K562 (cell line): ENCODE measurements around the gene STAT4. TPM values are rescaled to one million over a fixed set of nuclear protein-coding genes. Genes with fewer than 3 reads are reported as not detected.

Source experiments
- ATAC-seq: fragments of 200-7000 bp; cut with Tn5 transposase; 3 replicates; pipeline ENCODE4 v1.9.1; 2020; ENCODE audit warnings: moderate library complexity
- BruUV-seq: library from RNA; stranded (reverse); fragments of 400-500 nt; replicated peaks from 2 replicates; lab custom pipeline; 2021; lab: Mats Ljungman, UMichigan
- CTCF ChIA-PET: fragments of 300-600 bp; formaldehyde crosslinking; extraction: SDS; loops from one replicate; lab custom pipeline; 2021; ENCODE audit warnings: low intra/inter-chr PET ratio; lab: Yijun Ruan, JAX
- POLR2A ChIA-PET: fragments of 300-600, 350-650 bp; sonication (Branson Sonifier 250); formaldehyde crosslinking; extraction: SDS; loops from one replicate; lab custom pipeline; 2021; ENCODE audit warnings: antibody characterized with exemption, inconsistent platforms; lab: Yijun Ruan, JAX
- DNase-seq, 4 experiments: peaks; one replicate each; pipeline versions ENCODE4 v3.0.0 to v3.0.0-alpha.2; 2011 to 2018; ENCODE audit warnings: low spot score in 3 of 4, mixed read lengths in 3 of 4; ENCODE audit errors: extremely low read depth in 1 of 4
- FAIRE-seq: peaks from 2 replicates; lab custom pipeline; 2011; peaks lifted over from hg19 to GRCh38; lab: Jason Lieb, UNC
- H2AFZ ChIP-seq: 2 replicates; pipeline ENCODE4 v1.6.0; 2011; ENCODE audit warnings: low read depth, low read length, control low read depth, inconsistent platforms
- H3K27ac ChIP-seq: fragments of 200-600 bp; 3 replicates; pipeline ENCODE4 v1.8.0; 2011; ENCODE audit warnings: low read depth, mild to moderate bottlenecking, control low read depth, inconsistent platforms, low read length, moderate library complexity, mixed read lengths; ENCODE audit errors: extremely low read depth
- H3K27me3 ChIP-seq, 2 experiments: fragments of 300-600 bp in 1 of 2; 2 replicates in 1 of 2; 3 replicates in 1 of 2; pipeline versions ENCODE4 v1.6.0 to v1.8.0; 2011; ENCODE audit warnings: inconsistent platforms in 2 of 2, low read length in 2 of 2, mild to moderate bottlenecking in 1 of 2, mixed read lengths in 1 of 2, moderate library complexity in 1 of 2; ENCODE audit not compliant: control insufficient read depth in 2 of 2, insufficient read depth in 2 of 2
- H3K36me3 ChIP-seq: fragments of 300-600 bp; 3 replicates; pipeline ENCODE4 v1.8.0; 2011; ENCODE audit warnings: mild to moderate bottlenecking, low read length, inconsistent platforms; ENCODE audit not compliant: control insufficient read depth, insufficient read depth
- H3K4me1 ChIP-seq, 2 experiments: fragments of 200-600 bp in 1 of 2; replicated peaks in 1 of 2; 2 replicates in 1 of 2; 3 replicates in 1 of 2; pipeline versions ENCODE4 v1.5.1 to v1.8.0; 2011; ENCODE audit warnings: inconsistent platforms in 2 of 2, low read length in 2 of 2, mild to moderate bottlenecking in 1 of 2, mixed read lengths in 1 of 2, moderate library complexity in 1 of 2; ENCODE audit not compliant: control insufficient read depth in 2 of 2, insufficient read depth in 2 of 2
- H3K4me2 ChIP-seq: 2 replicates; pipeline ENCODE4 v1.6.1; 2011; ENCODE audit warnings: low read length, control low read depth, inconsistent platforms, mixed read lengths; ENCODE audit not compliant: insufficient read depth
- H3K4me3 ChIP-seq: fragments of 200-600 bp; sonication (generic), shearing (Covaris generic); 2 replicates; pipeline ENCODE4 v1.5.1; 2016; ENCODE audit warnings: control low read depth, inconsistent platforms
- H3K79me2 ChIP-seq: fragments of 200-600 bp; 3 replicates; pipeline ENCODE4 v1.8.0; 2011; ENCODE audit warnings: low read length, inconsistent platforms; ENCODE audit not compliant: control insufficient read depth, insufficient read depth
- H3K9ac ChIP-seq, 2 experiments: 2 replicates each; pipeline versions ENCODE4 v1.6.0 to v1.6.1; 2011; ENCODE audit warnings: low read depth in 2 of 2, low read length in 2 of 2, control low read depth in 1 of 2, inconsistent platforms in 1 of 2, mild to moderate bottlenecking in 1 of 2, mixed read lengths in 1 of 2; ENCODE audit not compliant: insufficient read depth in 1 of 2
- H3K9me1 ChIP-seq: one replicate; pipeline ENCODE4 v1.6.0; 2011; ENCODE audit warnings: inconsistent platforms, mild to moderate bottlenecking, low read length, moderate library complexity; ENCODE audit not compliant: control insufficient read depth, insufficient read depth
- H3K9me3 ChIP-seq: replicated peaks from 2 replicates; pipeline ENCODE4 v1.5.1; 2011; ENCODE audit warnings: low read depth, low read length, inconsistent platforms; ENCODE audit not compliant: control insufficient read depth, insufficient read depth
- H4K20me1 ChIP-seq: replicated peaks from 2 replicates; pipeline ENCODE4 v1.6.1; 2011; ENCODE audit warnings: low read length, inconsistent platforms, mixed read lengths; ENCODE audit not compliant: control insufficient read depth, insufficient read depth
- CBFA2T2 ChIP-seq: fragments of 450-650 bp; conservative IDR thresholded peaks from 2 replicates; pipeline ENCODE4 v1.6.1; 2017; ENCODE audit warnings: mild to moderate bottlenecking
- COPS2 ChIP-seq: fragments of 450-650 bp; conservative IDR thresholded peaks from 2 replicates; pipeline ENCODE4 v1.6.1; 2016; ENCODE audit warnings: mild to moderate bottlenecking, moderate library complexity
- KLF16 ChIP-seq: IDR thresholded peaks from 2 replicates; pipeline ENCODE4 v1.6.1; 2016; ENCODE audit warnings: antibody characterized with exemption
- MAFG ChIP-seq: fragments of 450-650 bp; conservative IDR thresholded peaks from 2 replicates; pipeline ENCODE4 v1.6.1; 2016; ENCODE audit warnings: missing genetic modification characterization, missing compliant biosample characterization
- NFRKB ChIP-seq: fragments of 450-650 bp; IDR thresholded peaks from 2 replicates; pipeline ENCODE4 v1.6.1; 2016; ENCODE audit warnings: low read depth
- PRPF4 ChIP-seq: fragments of 200-400 bp; formaldehyde crosslinking; IDR thresholded peaks from one replicate; pipeline ENCODE4 v1.6.1; 2017; ENCODE audit warnings: low read length, low read depth, mild to moderate bottlenecking; ENCODE audit not compliant: insufficient read depth, poor library complexity, severe bottlenecking
- SFPQ ChIP-seq: fragments of 200-400 bp; formaldehyde crosslinking; IDR thresholded peaks from 2 replicates; pipeline ENCODE4 v1.6.1; 2017; ENCODE audit warnings: mild to moderate bottlenecking, low read depth, low read length, moderate library complexity
- STAG1 ChIP-seq: sonication (generic); formaldehyde crosslinking; IDR thresholded peaks from 2 replicates; pipeline ENCODE4 v1.5.0; 2020; ENCODE audit warnings: missing genetic modification reagents, borderline replicate concordance
- ZNF23 ChIP-seq: fragments of 250-450 bp; sonication (Bioruptor Pico); IDR thresholded peaks from 2 replicates; pipeline ENCODE4 v1.4.0; 2020; ENCODE audit warnings: mild to moderate bottlenecking
- WGBS: fragments of 100-300 bp; shearing (Covaris generic); methylation state at CpG from one replicate; pipeline ENCODE4 v1.1.6; 2016; ENCODE audit warnings: low coverage, mixed read lengths; ENCODE audit not compliant: insufficient coverage; ENCODE audit errors: missing lambda C conversion rate; 5-methylcytosine and 5-hydroxymethylcytosine counted together
- in situ Hi-C: fragments of 300-500 bp; cut with MboI; formaldehyde crosslinking; loops from 4 replicates; pipeline ENCODE4 v1.15.0; 2018; ENCODE audit warnings: inconsistent platforms, mixed read lengths
- intact Hi-C: fragments of 100-400 bp; cut with micrococcal nuclease; formaldehyde crosslinking; loops from 2 replicates; pipeline ENCODE4 v1.14.2; 2022
- polyA plus RNA-seq, 8 experiments: library from polyadenylated mRNA; depleted of rRNA in 4 of 8; stranded (reverse) in 5 of 8; unstranded in 3 of 8; fragments of >200 nt; fragmentation: Nextera tagmentation in 2 of 8; fragmentation: Illumina TruSeq in 1 of 8; extraction: Ambion mirVana in 2 of 8; extraction: Trizol in 1 of 8; gene quantifications; 2 replicates each; pipeline versions ENCODE4 v1.2.1 to v1.2.3, GENCODE V29; 2011 to 2014; ENCODE audit warnings: inconsistent platforms in 1 of 8, missing spikeins in 1 of 8
- total RNA-seq, 7 experiments: library from RNA; depleted of rRNA in 6 of 7; stranded (reverse); fragments of >200 nt in 6 of 7; fragmentation: Illumina TruSeq in 2 of 7; extraction: Trizol in 2 of 7; gene quantifications; 2 replicates each; pipeline versions ENCODE4 v1.2.1 to v1.2.3, GENCODE V29; 2011 to 2021; ENCODE audit warnings: low replicate concordance in 1 of 7
- TF ChIP-seq, protein P1 (sequence below): fragments of 250-450 bp; sonication (Bioruptor Pico); IDR thresholded peaks from 2 replicates; pipeline ENCODE4 v1.4.0; 2020; ENCODE audit warnings: mild to moderate bottlenecking, moderate library complexity

Gene STAT4
- total and polyA plus RNA-seq, 9 of the 15 experiments (the other 6 are each of a cell fraction or from before 2014, with no cell fraction given): 0.01 to 0.06 (median 0.03) TPM; not detected in 6

DNA sequence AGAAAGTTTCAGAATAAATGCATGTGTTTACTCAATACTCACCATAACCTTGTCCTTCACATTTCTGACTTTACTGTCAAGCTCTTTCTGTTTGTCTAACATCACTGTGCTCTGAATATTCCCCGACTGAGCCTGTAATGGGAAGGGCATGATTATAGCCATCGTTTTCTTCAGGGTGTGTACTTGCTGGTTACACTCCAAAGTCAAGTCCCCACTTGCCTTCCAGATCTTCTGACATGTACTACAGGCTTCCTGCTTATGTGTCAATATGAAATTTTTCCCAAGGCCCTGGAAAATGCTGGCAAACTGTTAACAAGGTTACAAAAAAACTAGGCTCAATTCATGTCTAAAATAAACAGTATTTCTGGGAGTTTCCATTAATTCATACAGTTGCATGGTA, 149.8 kb downstream of the STAT4 start:
- BruUV-seq: no TSS peak
- no peak for FAIRE-seq

More for the DNA sequence above, 149.8 kb downstream of the STAT4 start:
- Histone ChIP-seq H3K27me3 (no peaks in the 10 kb centered on the region), H3K36me3 (peaks cover 95% of the 10 kb centered on the region)
- POLR2A ChIA-PET: interaction anchor here (0.6 kb wide), 1 partner anchor 28 kb away, joined by 3 read pairs; no protein-coding TSS in a partner anchor
- TF ChIP-seq COPS2 (no peak), MAFG (tag) (no peak), NFRKB (no peak), SFPQ (no peak), ZNF23 (no peak), STAG1 (CRISPR knock-in tag) (no peak), CBFA2T2 (no peak), KLF16 (no peak), PRPF4 (no peak)
- TF ChIP-seq, protein P1, sequence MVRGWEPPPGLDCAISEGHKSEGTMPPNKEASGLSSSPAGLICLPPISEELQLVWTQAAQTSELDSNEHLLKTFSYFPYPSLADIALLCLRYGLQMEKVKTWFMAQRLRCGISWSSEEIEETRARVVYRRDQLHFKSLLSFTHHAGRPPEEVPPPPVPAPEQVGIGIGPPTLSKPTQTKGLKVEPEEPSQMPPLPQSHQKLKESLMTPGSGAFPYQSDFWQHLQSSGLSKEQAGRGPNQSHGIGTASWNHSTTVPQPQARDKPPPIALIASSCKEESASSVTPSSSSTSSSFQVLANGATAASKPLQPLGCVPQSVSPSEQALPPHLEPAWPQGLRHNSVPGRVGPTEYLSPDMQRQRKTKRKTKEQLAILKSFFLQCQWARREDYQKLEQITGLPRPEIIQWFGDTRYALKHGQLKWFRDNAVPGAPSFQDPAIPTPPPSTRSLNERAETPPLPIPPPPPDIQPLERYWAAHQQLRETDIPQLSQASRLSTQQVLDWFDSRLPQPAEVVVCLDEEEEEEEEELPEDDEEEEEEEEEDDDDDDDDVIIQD (CRISPR knock-in tag): no peak
- TF ChIP-seq, all 486 proteins: peak for 0
- Histone ChIP-seq H3K27ac (no peak overlapping the region), H3K79me2 (no peaks in the 10 kb centered on the region), H3K4me1 (no peaks in the 10 kb centered on the region), H3K4me3 (no peak overlapping the region), H3K9ac (no peak overlapping the region), H4K20me1 (no peaks in the 10 kb centered on the region), H3K4me2 (no peak overlapping the region), H3K9me1 (no peaks in the 10 kb centered on the region), H2AFZ (no peak overlapping the region), H3K9me3 (no peaks in the 10 kb centered on the region)
- in situ Hi-C loops: no loop called here
- no peak for DNase-seq
- no peak for ATAC-seq
- 100% methylated on average over 1 of the region's 2 CpGs for WGBS
- CTCF ChIA-PET: no interaction called here
- intact Hi-C loops: no loop called here
